Activated naive CD4-positive, alpha-beta T cell treated with Interleukin-2 at 50 U/mL for 16 hours (primary cell): ENCODE measurements around the gene NUDT21.
"Not testable (repeated sequence)": the region's sequence is repeated elsewhere in the genome, so short reads cannot be mapped to it uniquely, and the experiment has no call there.

Experiments used
- DNase-seq: peaks from one replicate; pipeline ENCODE4 v3.0.0-alpha.2; 2020

NUDT21 gene

DNA sequence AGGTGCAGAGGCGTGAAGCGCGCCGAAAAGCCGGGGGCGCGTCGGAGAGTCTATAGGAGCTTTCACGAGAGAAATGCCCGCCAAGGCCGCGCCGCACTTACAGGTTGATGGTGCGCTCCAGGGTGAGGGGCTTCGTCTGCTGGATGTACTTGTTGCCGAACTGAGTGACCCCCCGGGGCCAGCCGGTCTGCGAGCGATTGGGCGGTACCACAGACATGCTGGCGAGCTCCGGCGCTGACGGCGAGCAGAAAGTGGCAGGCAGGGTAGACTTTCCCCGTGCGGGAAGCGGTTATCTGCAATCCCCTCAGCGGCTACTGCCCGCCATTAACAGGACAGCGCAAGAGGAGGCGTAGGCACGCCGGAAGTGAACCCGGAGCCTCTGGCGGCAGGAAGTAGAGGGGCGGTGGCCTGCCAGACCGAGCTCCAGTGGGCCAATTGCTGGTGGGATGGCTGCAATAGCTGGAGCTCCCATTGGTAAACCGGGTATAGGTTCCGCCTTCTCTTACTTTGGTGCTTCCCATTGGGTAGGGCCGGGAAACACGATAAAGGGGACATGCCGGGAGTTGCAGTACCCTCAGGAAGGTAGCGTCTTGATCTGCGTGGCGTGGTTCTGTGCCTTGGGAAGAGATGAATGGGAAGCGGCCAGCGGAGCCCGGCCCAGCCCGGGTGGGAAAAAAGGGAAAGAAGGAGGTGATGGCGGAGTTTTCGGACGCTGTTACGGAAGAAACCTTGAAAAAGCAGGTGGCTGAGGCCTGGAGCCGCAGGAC, at the start of gene NUDT21, which contains the start of gene OGFOD1:
Gene NUDT21 (minus strand): TSS at position 347 of the 767 bp plus-strand sequence. CDS start 130 bp downstream, at position 217.
Gene OGFOD1 (plus strand): TSS at position 569 of the 767 bp plus-strand sequence. CDS start 59 bp downstream, at position 628.
- peak; percentile 93 for DNase-seq

DNA sequence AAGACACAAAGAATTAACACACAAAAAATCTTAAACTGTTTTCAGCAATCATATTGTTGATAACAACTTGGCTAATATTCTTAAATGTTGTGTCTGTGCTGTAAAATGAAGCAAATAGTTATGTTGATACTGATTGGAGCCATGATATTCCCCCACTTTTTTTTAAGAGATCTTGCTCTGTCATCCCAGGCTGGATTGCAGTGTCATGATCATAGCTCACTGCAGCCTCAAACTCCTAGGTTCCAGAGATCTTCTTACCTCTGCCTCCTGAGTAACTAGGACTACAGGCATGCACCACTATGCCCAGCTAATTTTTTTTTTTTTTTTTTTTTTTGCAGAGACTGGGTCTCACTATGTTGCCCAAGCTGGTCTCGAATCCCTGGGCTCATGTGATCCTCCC, 42.7 kb upstream of the NUDT21 start:
- no peak for DNase-seq

DNA sequence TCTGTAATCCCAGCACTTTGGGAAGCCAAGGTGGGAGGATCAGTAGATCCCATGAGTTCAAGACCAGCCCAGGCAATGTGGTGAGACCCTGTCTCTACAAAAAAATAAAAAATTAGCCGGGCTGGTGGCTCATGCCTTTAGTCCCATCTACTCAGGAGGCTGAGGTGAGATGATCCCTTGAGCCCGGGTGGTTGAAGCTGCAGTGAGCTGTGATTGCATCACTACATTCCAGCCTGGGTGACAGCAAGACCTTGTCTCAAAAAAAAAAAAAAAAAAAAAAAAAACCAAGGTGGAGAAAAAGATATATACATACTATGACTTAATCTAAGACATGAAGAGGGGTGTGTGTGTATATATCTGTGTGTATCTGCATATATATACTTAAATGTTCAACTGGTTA, 42.0 kb upstream of the NUDT21 start:
- no peak for DNase-seq

DNA sequence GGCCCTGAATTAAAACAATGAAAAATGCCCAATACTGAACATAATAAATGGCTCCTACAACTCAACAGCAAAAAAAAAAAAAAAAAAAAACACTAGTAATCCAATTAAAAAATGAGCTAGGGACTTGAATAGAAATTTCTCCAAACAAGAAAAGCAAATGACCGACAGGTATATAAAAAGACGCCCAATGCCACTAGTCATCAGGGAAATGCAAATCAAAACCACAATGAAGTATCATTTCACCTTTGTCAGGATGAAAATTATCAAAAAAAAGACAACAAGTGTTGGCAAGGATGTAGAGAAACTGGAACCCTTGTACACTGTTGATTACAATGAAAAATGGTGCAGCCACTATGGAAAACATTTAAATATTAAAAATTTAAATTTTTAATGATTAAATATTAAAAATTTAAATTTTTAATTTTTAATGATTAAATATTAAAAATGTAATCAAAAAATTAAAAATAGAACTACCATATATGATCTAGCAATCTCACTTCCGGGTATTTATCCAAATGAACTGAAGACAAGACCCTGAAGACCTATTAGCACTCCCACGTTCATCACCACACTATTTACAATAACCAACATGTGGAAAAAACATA, 40.6 kb upstream of the NUDT21 start:
- DNase-seq = no peak

DNA sequence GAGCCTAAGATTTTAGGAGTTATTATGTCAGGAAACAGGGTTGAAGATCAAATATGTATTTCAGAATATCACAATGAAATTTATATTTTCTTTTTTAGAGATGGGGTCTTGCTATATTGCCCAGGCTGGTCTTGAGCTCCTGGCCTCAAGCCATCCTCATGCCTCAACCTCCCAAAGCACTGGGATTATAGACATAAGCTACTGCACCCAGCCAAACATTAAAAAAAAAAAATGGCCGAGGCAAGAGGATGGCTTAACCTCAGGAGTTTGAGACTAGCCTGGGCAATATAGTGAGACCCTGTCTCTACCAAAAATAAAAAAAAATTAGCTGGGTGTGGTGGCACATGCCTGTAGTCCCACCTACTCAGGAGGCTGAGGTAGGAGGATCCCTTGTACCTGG, 37.7 kb upstream of the NUDT21 start:
- DNase-seq = not testable (repeated sequence)

DNA sequence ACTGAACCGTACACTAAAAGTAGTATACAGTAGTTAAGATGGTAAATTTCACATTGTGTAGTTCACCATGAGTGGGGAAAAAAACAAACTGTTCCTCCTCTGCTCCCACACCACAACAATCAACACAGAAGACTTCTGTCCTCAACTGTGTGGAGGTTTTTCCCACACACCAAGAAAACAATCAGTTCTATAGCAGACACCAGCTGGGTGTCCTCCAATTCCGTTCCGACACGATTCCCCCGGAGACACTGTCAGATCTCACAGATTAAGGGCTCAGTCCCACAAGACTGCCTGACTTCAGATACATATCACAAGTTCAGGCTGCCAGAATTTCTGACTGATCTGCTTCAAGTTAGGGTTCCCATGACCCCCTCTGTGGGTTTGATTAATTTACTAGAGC, 36.9 kb upstream of the NUDT21 start:
- no peak for DNase-seq

DNA sequence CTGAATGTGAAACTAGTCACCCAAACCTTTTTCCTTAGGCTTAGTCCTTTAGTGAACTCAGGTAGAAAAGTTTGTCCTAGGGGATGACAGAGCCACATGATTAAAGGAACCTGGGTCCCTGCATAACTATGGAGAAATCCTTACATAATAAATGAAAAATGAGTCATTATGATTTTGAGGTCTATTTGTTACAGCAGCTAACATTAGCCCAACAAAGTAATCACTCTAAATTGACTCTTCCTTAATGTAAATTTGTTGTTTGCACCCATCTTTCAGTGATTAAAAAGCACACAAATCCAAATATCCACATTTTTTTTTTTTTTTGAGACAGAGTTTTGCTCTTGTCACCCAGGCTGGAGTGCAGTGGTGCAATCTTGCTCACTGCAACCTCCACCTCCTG, 32.3 kb upstream of the NUDT21 start:
- DNase-seq = no peak

DNA sequence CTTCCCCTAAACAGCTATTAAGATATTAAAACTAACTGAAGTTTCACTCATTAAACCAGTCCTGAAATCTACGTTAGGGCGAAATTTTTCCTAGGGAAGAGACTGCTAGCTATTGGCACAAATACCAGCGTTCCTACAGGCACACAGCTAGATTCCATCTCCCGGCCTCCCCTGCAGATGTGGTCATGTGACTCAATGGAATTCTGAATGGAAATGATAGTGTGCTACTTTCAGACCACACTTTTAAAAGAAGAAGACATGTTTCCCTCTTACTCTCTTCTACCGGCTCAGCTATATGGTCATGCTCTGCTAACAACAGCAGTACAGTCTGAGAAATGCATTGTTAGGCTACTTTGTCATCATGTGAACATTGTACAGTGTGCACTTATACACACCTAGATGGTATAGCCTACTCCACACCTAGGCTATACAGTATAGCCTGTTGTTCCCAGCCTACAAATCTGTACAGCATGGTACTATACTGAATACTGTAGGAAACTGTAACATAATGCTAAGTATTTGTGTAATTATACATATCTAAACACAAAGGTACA, 31.6 kb upstream of the NUDT21 start:
- DNase-seq = no peak

DNA sequence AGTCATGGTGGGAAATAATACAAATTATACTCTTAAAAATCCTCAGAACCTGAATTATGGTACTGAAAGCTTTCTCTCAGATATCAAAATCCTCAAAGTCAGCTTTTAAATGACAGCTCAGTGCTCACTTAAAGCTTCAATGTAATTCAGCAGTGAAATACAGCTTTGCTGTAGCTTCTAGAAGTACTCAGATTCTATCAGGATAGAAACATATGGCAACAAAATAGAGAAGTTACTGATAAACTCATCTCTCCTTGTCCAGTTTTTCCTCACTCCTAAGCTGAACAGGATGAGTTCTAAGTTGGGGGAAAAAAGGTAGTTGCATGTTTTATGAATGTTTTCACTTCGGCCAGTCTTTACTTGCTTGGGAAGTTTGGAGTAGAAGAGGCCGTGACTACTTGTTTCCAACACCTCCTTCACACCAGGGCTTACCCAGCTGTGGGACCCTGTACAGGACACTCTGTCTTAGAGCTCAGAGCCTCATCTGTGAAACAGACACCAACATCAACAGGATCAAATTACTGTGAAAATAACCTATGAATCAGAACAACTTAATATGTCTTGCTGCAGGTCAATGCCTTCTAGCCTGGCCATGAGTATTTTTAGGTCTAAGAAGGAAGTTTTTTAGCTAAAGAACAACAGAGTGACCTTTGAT, 30.5 kb upstream of the NUDT21 start:
- DNase-seq = no peak

DNA sequence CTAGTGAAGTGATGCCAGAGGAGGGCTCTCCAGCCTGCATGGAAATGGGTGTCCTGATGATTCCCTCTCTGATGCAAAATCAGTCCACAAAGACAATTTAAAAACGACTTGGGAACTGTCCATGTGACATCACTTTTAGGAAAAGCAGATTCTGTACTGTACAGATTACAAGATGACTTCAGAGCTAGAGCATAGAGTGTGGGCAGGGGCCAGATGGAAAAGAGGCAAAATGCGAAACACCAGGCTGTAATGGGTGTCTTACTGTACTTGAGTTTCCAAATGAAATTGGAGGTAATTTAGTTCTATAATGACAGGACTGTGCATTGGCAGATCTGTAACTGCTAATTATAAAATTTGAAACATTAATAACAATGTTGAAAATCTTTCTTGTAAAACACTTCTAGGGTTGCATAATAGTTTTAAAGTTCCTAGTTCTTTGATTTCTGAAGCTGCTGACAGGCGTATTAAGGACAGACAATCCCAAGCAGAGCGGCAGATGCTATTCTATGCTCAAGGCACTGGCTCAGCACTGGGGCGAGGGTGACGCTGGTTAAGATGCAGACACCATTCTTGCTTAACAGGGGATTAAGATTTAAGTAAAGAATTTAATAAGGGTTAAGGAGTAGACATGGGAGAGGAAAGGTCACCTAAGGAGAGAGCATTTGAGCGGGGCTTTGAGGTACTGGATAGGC, 29.8 kb upstream of the NUDT21 start:
- no peak for DNase-seq

DNA sequence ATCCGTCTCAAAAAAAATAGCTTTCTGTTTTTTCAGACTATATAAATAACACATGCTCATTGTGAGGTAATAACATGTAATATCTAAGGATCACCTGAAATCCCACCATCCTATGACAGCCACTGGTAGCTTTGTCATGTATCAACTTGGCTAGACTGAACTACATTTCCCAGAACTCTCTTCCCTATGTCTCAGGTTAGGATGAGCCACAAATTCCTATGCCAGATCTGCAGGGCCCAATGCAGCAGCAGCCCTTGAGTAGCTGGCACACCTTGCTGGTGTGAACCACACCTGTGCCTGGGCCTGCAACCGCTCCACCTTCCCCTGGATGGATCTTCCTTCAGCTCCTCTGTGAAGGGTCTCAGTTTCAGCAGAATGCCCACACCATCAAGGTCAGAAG, 28.3 kb upstream of the NUDT21 start:
- DNase-seq = no peak

DNA sequence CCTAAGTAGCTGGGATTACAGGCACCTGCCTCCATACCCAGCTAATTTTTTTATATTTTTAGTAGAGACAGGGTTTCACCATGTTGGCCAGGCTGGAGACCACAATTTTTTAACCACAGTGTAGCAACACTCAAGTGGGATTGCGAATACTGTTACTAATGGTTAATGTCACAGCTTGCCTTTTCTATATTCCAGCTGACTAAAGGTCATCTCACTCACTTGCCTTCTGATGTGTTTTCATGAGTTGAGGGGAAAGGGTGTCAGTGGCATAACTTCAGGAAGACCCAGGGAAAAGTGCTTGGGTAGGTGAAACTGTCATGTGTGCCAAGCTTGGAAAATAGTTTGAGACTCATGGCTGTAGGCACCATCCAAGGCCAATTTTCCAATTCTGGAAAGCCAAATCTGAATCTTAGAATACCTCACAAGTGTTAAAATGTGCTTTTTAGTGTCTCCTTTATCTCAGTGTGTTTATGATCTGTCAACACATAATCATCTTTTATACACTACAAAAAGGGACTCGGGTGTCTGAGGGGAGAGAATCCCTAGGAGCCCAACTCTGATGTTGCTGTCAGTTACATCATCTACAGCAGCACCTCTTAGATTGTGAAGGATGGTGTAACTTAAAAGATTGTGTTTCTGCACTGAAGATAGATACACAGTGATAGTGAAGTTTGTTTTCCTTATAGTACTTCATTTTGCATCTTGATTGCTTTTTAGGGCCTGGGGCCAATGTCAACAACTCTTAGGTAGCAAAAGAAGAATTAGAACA, 27.3 kb upstream of the NUDT21 start:
- DNase-seq = no peak

DNA sequence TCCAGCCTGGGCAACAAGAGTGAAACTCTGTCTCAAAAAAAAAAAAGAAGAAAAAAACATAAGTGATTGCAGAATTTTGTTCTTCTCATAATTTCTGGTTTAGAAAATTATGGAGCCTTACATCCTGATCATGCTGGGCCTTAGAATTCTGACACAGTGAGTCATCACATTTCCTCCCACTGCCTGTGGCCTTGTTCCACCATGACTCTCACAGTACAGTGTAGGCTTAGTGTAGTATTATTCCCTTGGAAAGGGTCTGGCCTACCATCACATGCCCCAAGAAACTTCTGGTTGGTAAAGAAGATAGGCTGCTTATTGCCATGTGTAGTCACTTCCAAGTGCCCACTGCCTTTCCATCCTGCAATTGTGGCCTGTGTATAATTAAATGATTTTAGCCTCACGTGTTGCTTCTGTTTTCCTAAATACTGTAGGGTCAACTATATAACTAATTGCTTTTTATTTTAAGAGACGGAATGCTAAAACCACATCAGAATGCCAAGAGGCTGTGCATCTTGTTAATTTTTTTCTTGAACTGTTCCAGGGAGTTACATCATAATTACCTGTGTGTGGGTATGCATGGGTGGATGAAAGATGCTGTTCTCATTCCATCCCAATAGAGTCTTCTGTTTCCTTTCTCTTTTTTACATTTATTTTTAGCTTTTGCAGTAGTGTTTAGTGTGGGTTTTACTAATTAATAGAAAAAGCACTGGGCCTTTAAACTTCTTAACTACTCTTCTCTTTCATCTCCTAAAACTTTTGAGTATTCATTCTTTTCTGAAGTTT, 26.2 kb upstream of the NUDT21 start:
- DNase-seq = peak; percentile 8

DNA sequence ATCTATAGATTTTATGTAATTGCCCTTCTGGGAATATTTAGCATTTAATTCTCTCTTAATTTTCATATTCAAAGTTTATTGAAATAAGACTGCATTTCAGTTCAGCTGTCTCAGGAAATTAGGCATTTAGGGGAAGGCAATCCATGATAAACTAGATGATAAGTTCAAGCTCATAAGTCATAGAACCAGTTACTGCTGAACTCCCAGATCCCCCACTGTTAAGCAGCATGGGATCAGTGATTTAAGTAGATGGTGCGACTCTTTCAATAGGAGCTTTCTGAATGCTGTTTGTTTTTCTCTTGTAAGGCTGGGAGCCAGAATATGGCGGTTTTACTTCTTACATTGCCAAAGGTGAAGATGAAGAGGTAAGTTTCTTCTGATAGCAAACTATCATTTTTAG, 24.1 kb upstream of the NUDT21 start:
- DNase-seq = no peak

DNA sequence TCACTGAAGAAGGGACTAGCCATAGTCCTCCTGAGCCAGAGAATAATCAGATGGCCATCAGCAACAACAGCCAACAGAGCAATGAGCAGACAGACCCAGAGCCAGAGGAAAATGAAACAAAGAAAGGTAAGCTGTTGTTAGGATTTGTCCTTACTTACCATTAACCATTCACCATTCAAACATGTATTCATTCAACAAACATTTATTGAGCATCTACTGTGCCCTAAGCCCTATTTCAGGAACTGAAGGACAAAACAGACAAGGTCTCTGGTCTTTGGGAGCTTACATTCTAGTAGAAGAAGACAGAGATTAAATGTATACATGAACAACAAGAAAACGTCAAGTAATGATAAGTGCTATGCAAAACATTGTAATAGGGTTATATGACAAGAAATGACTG, 19.5 kb upstream of the NUDT21 start:
- DNase-seq = no peak

DNA sequence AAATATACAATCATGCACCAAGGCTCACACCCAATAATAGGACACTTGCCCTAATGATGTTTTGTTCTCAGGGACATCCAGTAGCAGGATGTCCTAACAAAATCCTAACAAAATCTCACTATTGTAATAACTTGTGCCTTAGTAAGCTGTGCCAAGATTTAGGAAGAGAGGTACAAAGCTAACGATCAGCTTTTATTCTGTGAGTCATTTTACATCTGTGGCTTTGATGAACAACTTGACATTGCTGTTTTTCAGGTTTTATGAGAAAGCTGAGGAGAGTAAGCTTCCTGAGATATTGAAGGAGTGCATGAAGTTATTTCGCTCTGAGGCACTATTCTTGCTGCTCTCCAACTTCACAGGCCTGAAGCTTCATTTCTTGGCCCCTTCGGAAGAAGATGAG, 19.1 kb upstream of the NUDT21 start:
- no peak for DNase-seq

DNA sequence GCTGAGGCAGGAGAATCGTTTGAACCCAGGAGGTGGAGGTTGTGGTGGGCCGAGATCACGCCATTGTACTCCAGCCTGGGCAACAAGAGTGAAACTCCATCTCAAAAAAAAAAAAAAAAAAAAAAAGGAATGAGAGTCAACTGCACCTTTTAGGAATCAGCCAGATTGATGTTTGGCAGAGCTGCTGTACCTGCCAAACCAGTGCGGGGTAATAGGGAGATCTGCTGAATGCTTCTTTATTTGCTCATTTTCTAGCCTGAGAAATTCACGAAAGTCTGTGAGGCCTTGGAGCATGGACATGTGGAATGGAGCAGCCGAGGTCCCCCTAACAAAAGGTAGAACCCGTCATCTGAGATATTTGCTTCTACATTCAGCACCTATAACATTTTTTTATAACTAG, 18.6 kb upstream of the NUDT21 start:
- DNase-seq = no peak

DNA sequence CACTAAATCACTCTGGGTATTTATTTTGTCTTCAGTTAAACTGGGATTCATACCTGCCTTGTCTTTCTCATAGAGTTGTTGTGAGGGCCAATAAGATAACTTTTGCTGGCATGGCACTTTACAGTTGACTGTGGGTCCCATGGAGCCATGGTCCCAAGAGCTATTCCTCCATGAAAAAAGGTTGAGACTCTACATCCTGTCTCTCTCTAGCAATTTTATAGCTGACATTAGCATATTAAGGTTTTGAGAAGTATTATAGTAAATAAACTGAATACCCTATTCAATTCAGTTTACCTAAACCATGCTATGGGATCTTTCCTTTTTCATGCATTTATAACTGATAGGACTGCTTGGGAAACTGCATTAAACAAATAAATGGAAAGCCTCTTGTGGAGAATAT, 17.7 kb upstream of the NUDT21 start:
- no peak for DNase-seq

DNA sequence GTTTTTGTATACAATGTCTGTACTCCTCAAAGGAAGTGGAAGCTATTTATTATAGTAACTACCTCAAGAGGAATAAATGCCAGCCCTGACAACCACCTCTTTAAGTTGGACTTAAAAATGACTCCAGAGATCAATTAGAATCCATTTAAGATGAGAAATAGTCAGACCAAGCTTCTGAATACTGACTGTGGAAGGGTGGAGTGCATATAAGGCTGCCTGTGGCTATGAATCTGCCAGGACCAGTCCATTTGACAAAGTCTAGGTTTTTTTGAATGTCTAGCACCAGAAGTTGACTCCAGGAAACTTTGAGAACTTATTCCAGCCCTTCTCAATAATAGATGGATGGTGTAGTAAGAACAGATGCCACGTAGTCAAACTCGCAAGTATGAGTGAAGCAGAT, 15.2 kb upstream of the NUDT21 start:
- no peak for DNase-seq

DNA sequence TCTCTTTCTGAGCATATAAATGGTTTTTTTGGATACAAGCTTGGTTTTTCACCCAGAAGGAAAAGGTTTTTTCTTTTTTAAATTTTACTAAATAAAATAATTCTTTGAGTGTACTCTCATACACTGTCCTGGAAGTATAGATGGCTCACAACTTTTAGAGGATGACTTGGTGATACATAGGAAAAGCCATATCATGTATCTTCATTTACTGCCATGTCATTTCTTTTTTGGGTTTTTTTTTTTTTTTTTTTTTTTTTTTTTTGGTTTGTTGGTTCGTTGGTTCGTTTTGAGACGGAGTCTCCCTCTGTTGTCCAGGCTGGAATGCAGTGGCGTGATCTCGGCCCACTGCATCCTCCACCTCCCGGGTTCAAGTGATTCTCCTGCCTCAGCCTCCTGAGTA, 12.0 kb upstream of the NUDT21 start:
- no peak for DNase-seq

DNA sequence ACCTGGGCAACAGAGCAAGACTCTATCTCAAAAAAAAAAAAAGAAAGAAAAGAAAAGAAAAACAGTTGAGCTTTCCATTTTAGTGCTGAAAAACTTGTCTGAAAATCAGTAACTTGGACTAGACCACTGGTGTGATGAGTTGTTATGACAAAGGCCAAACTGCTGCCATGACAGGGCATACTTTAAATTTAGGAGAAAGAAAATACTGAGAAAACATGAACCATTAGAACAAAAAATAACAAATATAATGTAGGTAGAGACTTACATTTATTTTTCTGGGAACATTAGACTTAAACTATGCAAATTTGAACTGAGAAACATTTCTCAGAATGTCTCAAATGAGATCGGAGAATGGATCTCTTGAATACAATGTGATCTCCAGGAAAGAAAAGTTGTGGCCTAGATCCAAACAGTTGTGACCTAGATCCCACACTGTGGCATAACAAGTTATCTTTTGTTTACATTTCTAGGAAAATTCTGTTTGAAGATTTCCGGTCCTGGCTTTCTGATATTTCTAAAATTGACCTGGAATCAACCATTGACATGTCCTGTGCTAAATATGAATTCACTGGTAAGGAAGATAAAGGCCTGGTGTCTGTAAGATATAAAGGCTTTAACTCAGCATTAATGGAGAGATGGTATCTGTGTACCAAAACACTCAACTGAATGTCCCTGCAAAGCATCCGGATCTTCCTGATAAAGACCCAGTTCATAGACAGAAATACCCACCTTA, 11.1 kb upstream of the NUDT21 start:
- DNase-seq = no peak
